Body of pancreas (tissue), 4 donors: ENCODE data around the gene OXSM.

ENCODE experiments used
- CTCF ChIP-seq, 7 experiments: fragments of 450-650 bp in 4 of 7; fragments of 200-600 bp in 3 of 7; sonication (generic) in 3 of 7; IDR thresholded peaks; one replicate each; pipeline ENCODE4 v1.5.1; 2016 to 2019; ENCODE audit warnings: antibody characterized with exemption in 7 of 7
- POLR2A ChIP-seq, 3 donors: fragments of 450-650 bp; IDR thresholded peaks; one replicate each; pipeline ENCODE4 v1.6.1; 2016; ENCODE audit warnings: antibody characterized with exemption in 3 of 3, mild to moderate bottlenecking in 2 of 3

GRCh38 chr3:25834346-25834745, 44.5 kb downstream of the OXSM start:
- TF ChIP-seq CTCF (IDR thresholded peaks at IDR 0.05) (no peak), POLR2A (IDR thresholded peaks at IDR 0.05) (no peak)
